ENCODE measurements around the gene MRPL37.

Gene MRPL37

DNA sequence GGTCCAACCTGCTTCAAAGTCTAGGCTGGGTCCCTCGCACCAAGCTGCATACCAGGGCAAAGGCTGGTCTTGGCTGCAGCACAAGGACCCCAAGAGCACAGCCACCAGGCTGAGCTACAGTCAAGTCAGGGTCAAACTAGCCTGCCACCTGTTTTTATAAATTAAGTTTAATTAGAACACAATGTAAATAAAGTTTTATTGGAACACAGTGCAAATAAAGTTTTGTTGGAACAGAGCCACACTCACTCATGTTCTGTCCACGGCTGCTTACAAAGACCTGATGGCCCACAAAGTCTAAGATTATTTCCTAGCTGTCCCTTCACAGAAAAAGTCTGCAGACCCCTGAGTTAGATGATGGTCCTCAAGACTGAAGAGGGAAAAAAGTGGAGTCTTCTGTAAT is 66.2 kb downstream of the MRPL37 start:
- DNase-seq: no peak

GRCh38 chr1:54266908-54267307 is 66.9 kb downstream of the MRPL37 start:
- no peak for DNase-seq

Data from inflammatory macrophage treated with lipopolysaccharide for 4 hours (primary cell).